Amniotic epithelial cell (primary cell): ENCODE results near the gene ATXN10.
"Not testable (repeated sequence)": the region's sequence is repeated elsewhere in the genome, so short reads cannot be mapped to it uniquely, and the experiment has no call there.

Source experiments
- DNase-seq: peaks from one replicate; pipeline ENCODE4 v3.0.0-alpha.2; 2010; ENCODE audit warnings: low read depth

ATXN10 gene

DNA sequence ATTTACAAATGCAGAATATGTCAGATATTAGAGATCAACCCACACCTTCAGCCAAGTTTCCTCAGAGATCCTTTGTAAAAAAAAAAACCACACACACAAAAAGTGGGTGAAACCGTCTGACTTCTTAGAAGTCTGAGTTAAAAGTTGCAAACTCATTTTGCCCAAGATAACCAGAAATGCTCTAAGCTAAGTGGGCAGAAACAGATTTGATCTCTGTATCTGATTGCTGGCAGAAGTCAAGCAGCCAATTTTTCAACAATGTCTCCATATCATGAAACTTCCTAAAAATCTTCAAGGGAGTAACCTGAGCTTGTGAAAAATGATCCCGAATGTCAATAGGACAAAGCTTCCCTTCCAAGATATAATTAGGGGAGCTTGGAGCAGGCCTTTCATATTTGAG is 28.6 kb upstream of the ATXN10 start:
- no peak for DNase-seq

GRCh38 chr22:45644714-45645113 is 26.9 kb upstream of the ATXN10 start:
- no peak for DNase-seq

- DNase-seq: no peak
Measured at GRCh38 chr22:45645150-45645525, 26.5 kb upstream of the ATXN10 start.

DNA sequence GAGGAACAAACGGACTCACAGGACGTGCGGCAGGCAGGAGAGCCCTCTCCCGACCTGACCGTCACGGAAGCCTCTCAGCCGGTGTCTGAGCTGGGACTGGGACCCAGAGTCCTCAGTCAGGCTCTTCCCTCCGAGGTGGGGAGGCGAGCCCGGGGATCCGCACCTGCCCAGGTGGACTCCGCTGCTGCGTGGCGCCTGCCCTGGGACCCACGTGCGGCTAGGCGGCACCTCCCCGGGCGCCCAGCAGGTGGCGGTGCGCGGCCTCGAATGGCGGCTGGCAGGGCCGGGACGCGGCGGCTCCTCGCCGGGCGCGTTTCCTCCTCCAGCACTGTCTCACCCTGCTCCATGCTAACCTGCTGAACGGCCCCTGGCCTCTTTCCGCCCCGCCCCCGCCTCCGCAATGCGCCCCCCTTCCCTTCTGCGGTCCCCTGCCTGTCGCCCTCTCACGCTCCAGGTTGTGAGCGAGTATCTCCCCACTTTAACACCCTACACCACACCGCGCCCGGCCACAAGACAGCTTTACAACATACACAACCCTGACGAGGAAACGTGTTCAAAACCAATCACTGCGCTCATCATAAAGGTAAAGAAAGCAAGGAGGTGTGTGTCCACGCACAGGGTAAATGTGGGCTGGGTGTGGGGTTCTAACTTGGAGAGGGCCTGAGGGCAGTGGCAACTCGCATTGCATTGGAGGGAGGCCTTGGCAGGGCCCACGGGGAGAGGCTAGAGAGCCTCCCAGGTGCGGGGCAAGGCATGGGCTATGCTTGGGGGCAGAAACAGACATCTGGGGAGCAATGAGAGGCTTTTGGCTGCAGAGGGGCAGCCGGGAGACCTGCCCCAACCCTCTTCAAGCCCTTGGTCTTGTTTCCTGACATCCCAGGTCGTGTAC is 25.9 kb upstream of the ATXN10 start:
- peak; percentile 20 for DNase-seq

DNA sequence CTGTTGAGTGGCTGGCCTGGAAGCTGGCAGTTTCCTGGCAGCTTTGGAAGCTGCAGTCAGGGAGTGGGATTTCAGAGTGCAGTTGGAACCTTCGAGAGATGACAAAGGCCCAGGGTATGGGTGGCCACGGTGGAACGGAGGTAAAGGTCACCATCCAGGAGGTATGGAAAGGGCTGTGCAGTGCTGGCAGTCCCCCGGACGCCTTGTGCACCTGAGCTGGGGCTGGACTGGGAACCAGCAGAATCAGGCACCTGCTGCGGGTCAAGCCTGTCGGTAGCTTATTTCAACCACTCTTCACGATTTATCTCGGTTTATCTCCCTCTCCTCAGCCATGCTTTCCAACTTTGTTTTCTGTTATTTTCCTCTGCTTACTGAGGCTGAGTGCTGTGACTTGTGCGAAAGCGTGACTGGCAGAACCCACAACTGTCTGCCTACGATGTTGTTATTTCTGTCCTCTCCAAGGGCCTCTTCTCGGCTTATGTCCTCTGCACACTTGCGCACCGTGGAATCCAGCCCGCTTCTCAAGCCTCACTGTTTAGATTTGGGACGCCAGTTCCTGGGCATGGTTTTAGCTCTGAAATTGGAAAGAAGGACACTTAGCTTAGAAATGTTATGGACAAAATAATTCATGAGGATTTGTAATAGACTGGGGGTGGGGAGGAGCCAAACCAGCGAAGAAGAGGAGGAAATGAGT is 24.0 kb upstream of the ATXN10 start:
- DNase-seq: no peak

DNA sequence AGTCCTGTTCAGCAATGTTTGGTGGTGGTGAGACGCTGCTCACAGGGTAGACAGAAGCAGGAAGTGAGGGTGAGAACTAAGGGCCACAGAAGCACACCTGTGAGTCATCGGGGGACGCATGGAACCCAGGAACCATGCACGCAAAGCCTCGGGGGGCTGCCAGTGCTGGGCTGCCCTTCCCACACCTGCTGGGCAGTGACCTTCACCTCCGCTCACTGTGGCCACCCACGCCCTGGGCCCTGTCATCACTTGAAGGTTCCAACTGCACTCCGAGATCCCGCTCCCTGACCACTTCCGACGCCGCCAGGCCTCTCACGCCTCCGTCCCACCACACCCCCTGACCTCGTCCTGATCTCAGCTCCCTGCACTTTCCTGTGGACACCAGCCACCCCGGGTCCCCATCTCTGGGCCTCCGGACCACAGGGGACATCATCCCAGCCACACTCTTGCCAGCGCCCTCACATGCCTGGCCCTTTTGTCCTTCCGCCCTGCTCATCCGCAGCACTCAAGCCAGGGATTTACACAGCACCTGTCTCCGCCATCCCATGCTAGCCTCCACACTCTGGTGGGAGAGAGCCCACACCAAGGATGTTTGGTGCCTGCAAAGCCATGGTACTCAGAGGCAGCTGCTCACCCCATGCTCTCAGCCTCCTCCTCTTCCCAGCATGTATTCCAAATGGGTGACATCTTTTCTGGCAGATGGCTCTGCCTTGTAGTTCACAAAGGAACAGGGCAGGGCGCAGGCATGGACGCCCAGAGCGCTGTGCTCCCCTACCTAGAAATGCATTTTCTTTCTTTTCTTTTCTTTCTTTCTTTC is 23.1 kb upstream of the ATXN10 start:
- DNase-seq: no peak

DNA sequence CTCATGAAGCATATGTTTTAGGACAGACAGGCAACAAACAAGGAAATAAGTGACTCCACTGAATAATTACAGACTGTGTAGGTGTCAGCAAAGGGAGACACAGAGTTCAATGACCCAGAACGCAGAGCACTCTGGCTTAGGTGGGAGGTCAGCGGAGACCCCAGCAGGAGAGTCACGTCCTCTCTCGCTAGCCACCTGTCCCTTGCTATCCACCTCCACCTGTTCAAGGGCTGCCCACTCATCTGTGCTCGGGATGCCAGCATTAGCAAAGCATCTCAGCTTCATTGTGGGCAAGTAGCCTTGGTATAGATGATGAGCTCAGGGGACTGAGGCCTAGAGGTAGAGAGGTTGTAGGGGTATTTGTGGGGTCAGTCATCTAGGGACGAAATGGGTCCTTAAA is 21.8 kb upstream of the ATXN10 start:
- no peak for DNase-seq

DNA sequence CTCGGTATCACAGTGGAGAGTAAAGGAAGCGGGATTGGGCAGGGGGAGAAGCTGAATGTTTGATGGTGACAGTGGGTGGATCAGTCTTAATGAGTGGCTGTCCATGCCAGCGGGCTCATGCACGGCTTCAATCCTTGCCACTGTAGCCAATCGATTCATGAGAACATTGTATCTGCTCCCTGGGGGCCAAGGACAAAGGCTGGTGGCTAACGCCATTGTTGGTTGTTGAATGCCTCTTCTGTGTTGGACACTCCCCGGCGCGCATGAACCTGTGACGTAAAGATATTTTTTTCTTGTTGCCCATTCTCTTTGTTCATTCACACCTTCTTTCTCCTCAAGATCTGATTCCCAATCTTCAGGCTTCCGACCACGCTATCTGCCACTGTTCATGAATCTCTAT is 20.9 kb upstream of the ATXN10 start:
- DNase-seq: no peak

DNA sequence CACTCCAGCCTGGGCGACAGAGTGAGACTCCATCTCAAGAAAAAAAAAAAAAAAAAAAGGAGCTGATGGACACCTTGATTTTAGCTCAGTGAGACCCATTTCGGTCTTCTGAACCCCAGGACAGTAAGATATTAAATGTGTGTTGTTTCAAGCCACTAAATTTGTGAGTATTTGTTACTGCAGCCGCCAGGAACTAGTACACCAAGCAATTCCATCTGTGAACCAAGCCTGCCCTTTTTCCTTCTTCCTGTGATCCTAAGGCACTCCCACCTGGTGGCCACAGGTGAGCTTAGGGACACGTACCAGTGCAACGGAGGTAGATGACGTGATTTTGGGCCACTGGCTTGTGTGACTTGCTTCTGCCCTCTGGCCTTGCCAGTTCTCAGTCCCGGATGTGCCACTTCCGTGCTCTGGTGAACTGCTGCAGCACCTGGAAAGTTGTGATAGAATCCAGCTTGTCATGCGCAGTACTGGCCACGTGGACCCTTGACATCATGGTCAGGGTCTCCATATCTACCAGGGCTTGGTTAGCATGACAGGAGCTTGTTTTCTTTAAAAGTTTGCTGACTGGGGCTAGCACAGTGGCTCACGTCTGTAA is 19.6 kb upstream of the ATXN10 start:
- no peak for DNase-seq

DNA sequence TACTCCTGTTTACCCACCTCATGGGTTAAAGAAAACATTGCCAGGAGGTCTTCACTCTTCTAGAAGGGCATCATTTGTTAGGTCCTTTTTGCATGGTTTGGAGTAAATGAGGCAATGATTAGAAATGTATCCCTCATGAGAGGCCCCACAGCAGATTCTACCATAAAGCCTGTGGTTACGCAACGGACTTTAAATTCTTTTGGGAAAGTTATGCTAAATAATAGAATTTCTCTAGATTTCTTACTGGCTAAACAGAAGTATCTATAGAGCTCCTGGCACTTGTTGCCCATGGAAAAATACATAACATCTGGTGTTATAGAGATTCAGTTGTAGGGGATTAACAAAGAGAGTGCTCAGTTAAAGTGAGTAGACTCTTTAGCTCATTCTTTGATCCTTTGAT is 15.1 kb upstream of the ATXN10 start:
- peak; percentile 37 for DNase-seq

DNA sequence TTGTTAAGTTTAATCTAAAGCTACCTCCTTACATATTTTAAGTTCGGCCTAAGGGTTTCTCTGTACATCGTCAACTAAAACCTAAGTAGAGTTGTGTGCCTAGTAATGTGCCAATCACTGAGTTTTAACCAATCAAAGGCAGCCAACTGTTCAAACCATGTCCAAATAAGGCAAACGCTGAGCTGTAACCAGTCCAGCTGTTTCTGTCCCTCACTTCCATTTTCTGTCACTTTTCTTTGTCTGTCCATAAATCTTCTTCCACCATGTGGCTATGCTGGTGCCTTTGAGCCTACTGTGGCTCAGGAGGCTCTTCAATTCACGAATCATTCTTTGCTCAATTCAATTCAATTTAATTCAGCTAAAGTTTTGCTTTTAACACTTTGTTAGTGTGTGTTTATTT is 13.9 kb upstream of the ATXN10 start:
- DNase-seq: no peak

DNA sequence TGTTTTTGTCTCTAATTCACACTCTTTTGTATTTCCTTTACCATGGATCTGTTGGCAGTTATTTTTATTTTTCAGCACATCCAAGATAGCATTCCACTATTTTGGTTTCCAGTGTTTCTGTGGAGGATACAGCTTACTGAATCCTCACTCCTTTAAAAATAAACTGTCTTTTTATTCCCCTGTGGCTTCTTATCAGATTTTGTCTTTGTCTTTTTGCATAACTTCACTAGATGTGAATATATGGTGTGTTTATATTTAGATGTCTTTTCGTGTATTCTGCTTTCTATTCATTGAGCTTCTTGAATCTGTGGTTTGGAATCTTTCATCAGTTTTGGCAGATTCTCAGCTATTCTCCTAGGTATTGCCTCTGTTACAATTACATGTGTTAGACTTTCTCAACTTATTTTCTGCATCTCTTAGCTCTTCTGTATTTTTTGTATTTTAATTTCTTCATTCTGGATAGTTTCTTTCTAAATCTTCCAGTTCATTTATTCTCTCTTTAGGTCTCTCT is 7.4 kb upstream of the ATXN10 start:
- DNase-seq: peak; percentile 64

DNA sequence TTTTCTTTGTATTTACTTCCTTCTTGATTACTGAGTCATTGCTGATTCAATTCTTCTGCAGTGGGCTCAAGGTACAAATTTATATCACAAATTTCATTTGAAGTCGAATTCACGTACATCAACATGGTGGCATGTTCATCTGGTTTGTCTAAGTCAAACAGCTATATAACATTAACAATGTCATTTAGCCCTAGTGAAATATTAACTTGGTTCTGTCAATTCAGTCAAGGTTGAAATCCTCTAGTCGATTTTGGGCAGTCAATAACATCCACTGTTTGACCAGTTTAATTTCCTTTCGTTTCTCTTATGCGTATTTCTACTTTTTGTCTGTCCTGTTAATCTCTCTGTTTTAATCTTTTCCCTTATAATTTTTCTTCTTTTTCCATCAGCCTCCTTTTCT is 4.1 kb upstream of the ATXN10 start:
- no peak for DNase-seq

- DNase-seq: not testable (repeated sequence)
Measured at GRCh38 chr22:45670363-45670762, 1.3 kb upstream of the ATXN10 start.

GRCh38 chr22:45670981-45671782 is 452 bp upstream of the ATXN10 start:
- no peak for DNase-seq

GRCh38 chr22:45672564-45673481 is 1.2 kb downstream of the ATXN10 start:
- no peak for DNase-seq

- DNase-seq: no peak
Measured at GRCh38 chr22:45673482-45674175, 2.0 kb downstream of the ATXN10 start.

GRCh38 chr22:45676024-45676423 is 4.4 kb downstream of the ATXN10 start:
- no peak for DNase-seq

DNA sequence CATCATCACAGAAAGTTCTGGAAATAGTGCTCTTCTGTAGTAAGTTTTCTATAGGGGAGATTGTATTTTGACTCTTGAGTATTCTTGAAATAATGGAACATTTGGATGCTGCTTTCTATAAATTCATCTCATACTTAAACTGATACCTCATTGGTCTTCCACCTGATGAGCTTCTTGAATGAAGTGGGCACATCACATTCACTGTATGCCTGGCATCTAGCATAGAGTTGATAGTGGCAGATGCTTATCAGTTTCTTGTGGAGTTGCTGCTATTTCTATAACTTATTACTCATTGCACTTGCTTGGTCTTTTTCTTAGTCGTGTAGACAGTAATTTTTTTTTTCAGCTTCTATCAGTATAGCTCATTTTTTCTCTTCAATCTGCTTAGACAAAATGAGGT is 5.4 kb downstream of the ATXN10 start:
- peak; percentile 28 for DNase-seq
